Measurements from ENCODE around the gene ZNF462.
"Not testable (repeated sequence)": the region's sequence is repeated elsewhere in the genome, so short reads cannot be mapped to it uniquely, and the experiment has no call there.

Gene ZNF462

GRCh38 chr9:106862821-106863720 lies at the start of gene ZNF462:
Gene ZNF462, plus strand, starts transcription at chr9:106863166. Its CDS starts 60,218 bp downstream, at chr9:106923384.
- DNase-seq (ENCODE audit: low read depth in 2 of 2): no peak

- DNase-seq (ENCODE audit: low read depth in 2 of 2): no peak
Measured at GRCh38 chr9:106816524-106816923, 46.4 kb upstream of the ZNF462 start.

GRCh38 chr9:106818034-106818433 lies 44.9 kb upstream of the ZNF462 start:
- DNase-seq (ENCODE audit: low read depth in 2 of 2): no peak

GRCh38 chr9:106820866-106821265 lies 42.1 kb upstream of the ZNF462 start:
- DNase-seq (ENCODE audit: low read depth in 2 of 2): no peak

- DNase-seq (ENCODE audit: low read depth in 2 of 2): no peak
Measured at GRCh38 chr9:106828070-106828469, 34.9 kb upstream of the ZNF462 start.

GRCh38 chr9:106828965-106829364 lies 34.0 kb upstream of the ZNF462 start:
- DNase-seq (ENCODE audit: low read depth in 2 of 2): no peak

- DNase-seq (ENCODE audit: low read depth in 2 of 2): no peak
Measured at GRCh38 chr9:106829666-106830408, 33.1 kb upstream of the ZNF462 start.

- no peak for DNase-seq (ENCODE audit: low read depth in 2 of 2)
Measured at GRCh38 chr9:106830527-106831150, 32.3 kb upstream of the ZNF462 start.

- no peak for DNase-seq (ENCODE audit: low read depth in 2 of 2)
Measured at GRCh38 chr9:106834888-106835287, 28.1 kb upstream of the ZNF462 start.

GRCh38 chr9:106835840-106836239 lies 27.1 kb upstream of the ZNF462 start:
- no peak for DNase-seq (ENCODE audit: low read depth in 2 of 2)

GRCh38 chr9:106843371-106843770 lies 19.6 kb upstream of the ZNF462 start:
- DNase-seq (ENCODE audit: low read depth in 2 of 2): no peak

GRCh38 chr9:106846307-106846706 lies 16.7 kb upstream of the ZNF462 start:
- DNase-seq (ENCODE audit: low read depth in 2 of 2): no peak

GRCh38 chr9:106846857-106847256 lies 16.1 kb upstream of the ZNF462 start:
- no peak for DNase-seq (ENCODE audit: low read depth in 2 of 2)

- DNase-seq (ENCODE audit: low read depth in 2 of 2): not testable (repeated sequence)
Measured at GRCh38 chr9:106851640-106852039, 11.3 kb upstream of the ZNF462 start.

- DNase-seq (ENCODE audit: low read depth in 2 of 2): no peak
Measured at GRCh38 chr9:106857811-106858470, 5.0 kb upstream of the ZNF462 start.

GRCh38 chr9:106859957-106860720 lies 2.8 kb upstream of the ZNF462 start:
- no peak for DNase-seq (ENCODE audit: low read depth in 2 of 2)

GRCh38 chr9:106860721-106861639 lies 2.0 kb upstream of the ZNF462 start:
- DNase-seq (ENCODE audit: low read depth in 2 of 2): no peak

GRCh38 chr9:106861640-106862109 lies 1.3 kb upstream of the ZNF462 start:
- DNase-seq (ENCODE audit: low read depth in 2 of 2): no peak

- no peak for DNase-seq (ENCODE audit: low read depth in 2 of 2)
Measured at GRCh38 chr9:106862110-106862820, 701 bp upstream of the ZNF462 start.
